ENCODE data around the gene FUZ. TPM values are rescaled to one million over a fixed set of nuclear protein-coding genes. Genes with fewer than 3 reads are reported as not detected.

The FUZ gene
- total RNA-seq, 1 experiment from 2014 or later = 10.9 TPM

DNA sequence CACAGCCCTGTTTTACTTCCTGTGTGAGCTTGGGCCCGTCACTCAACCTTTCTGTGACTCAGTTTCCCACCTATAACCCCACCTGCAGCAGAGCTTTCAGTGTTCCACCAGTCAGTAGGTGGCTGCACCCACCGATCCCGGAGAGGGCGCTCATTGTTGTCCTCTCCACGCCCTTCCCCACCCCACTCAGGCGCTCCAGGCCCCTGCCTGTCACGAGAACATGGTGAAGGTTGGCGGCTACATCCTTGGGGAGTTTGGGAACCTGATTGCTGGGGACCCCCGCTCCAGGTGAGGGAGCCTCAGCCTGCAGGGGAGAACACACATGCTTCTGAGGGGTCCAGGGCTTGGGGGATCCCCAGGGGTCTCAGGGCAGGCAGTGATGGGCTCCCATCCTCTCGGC, 12.3 kb downstream of the FUZ start:
- H2AFZ ChIP-seq (ENCODE audit: low read length) = no peak overlapping the region
- no peaks in the 10 kb centered on the region for H4K20me1 ChIP-seq (ENCODE audit: low read length)
- H3K9ac ChIP-seq (ENCODE audit: low read length) = no peak overlapping the region
- CTCF ChIA-PET = interaction anchor here (0.6 kb wide), 1 partner anchor 118 kb away, joined by 7 read pairs; no protein-coding TSS in a partner anchor
- DNase-seq = no peak
- POLR2A ChIA-PET (ENCODE audit: unreplicated experiment) = no interaction called here
- TF ChIP-seq EZH2phosphoT487 (IDR thresholded peaks at IDR 0.05; ENCODE audit: borderline replicate concordance, low read length) = no peak
- no peak for TF ChIP-seq EZH2 (IDR thresholded peaks at IDR 0.05; ENCODE audit: low read length, unreplicated experiment)
- TF ChIP-seq, protein P1, sequence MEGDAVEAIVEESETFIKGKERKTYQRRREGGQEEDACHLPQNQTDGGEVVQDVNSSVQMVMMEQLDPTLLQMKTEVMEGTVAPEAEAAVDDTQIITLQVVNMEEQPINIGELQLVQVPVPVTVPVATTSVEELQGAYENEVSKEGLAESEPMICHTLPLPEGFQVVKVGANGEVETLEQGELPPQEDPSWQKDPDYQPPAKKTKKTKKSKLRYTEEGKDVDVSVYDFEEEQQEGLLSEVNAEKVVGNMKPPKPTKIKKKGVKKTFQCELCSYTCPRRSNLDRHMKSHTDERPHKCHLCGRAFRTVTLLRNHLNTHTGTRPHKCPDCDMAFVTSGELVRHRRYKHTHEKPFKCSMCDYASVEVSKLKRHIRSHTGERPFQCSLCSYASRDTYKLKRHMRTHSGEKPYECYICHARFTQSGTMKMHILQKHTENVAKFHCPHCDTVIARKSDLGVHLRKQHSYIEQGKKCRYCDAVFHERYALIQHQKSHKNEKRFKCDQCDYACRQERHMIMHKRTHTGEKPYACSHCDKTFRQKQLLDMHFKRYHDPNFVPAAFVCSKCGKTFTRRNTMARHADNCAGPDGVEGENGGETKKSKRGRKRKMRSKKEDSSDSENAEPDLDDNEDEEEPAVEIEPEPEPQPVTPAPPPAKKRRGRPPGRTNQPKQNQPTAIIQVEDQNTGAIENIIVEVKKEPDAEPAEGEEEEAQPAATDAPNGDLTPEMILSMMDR (conservative IDR thresholded peaks at IDR 0.05; ENCODE audit: low read depth, low read length) = no peak
- no peak overlapping the region for H3K27ac ChIP-seq (ENCODE audit: low read length)
- no peaks in the 10 kb centered on the region for H3K27me3 ChIP-seq (ENCODE audit: low read length)
- H3K4me3 ChIP-seq (ENCODE audit: low read length) = no peak overlapping the region
- H3K79me2 ChIP-seq (ENCODE audit: low read length) = no peaks in the 10 kb centered on the region
- no peaks in the 10 kb centered on the region for H3K4me1 ChIP-seq (ENCODE audit: insufficient read depth, low read length)
- intact Hi-C loops (cut with micrococcal nuclease) = no loop called here
- no peak for ATAC-seq
- H3K4me2 ChIP-seq (ENCODE audit: low read length) = no peak overlapping the region
- no peaks in the 10 kb centered on the region for H3F3A ChIP-seq (ENCODE audit: low read length, unreplicated experiment)
- H3K9me3 ChIP-seq (ENCODE audit: low read length) = no peaks in the 10 kb centered on the region
- no TSS peak for BruUV-seq (replicated peaks)
- H3K9me2 ChIP-seq (replicated peaks; ENCODE audit: low read length) = no peaks in the 10 kb centered on the region
- peaks cover 61% of the 10 kb centered on the region for H3K36me3 ChIP-seq (ENCODE audit: low read depth, low read length)

DNA sequence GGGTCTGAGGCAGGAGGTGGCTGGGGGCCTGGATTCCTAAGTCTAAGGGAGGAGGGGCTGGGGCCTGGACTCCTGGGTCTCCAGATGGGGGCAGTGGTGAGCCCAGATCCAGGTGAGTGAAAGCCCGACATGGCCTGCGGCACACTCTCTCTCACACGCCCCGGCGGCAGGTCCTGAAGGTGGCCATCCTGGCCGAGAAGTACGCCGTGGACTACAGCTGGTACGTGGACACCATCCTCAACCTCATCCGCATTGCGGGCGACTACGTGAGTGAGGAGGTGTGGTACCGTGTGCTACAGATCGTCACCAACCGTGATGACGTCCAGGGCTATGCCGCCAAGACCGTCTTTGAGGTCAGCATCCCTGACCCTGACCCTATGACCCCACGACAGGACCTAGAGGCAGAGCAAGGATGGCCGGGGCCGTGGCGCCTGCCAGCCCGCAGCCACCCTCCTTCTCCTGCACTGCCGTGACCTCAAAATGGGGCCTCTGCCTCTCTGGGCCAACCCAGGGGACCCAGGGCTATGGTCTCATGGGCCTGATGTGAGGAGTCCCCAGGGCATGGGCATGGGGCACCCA, 13.2 kb downstream of the FUZ start:
- Histone ChIP-seq H3K9me2 (replicated peaks; ENCODE audit: low read length) (no peaks in the 10 kb centered on the region), H3K9me3 (ENCODE audit: low read length) (no peaks in the 10 kb centered on the region), H3K27ac (ENCODE audit: low read length) (no peak overlapping the region), H2AFZ (ENCODE audit: low read length) (no peak overlapping the region), H3K27me3 (ENCODE audit: low read length) (no peaks in the 10 kb centered on the region), H4K20me1 (ENCODE audit: low read length) (no peaks in the 10 kb centered on the region), H3F3A (ENCODE audit: low read length, unreplicated experiment) (no peaks in the 10 kb centered on the region), H3K79me2 (ENCODE audit: low read length) (no peaks in the 10 kb centered on the region), H3K9ac (ENCODE audit: low read length) (no peak overlapping the region), H3K4me1 (ENCODE audit: insufficient read depth, low read length) (no peaks in the 10 kb centered on the region), H3K4me2 (ENCODE audit: low read length) (no peak overlapping the region), H3K4me3 (ENCODE audit: low read length) (no peak overlapping the region), H3K36me3 (ENCODE audit: low read depth, low read length) (peaks cover 66% of the 10 kb centered on the region)
- DNase-seq = no peak
- BruUV-seq (replicated peaks) = no TSS peak
- no peak for TF ChIP-seq EZH2 (IDR thresholded peaks at IDR 0.05; ENCODE audit: low read length, unreplicated experiment)
- TF ChIP-seq, protein P1 (conservative IDR thresholded peaks at IDR 0.05; ENCODE audit: low read depth, low read length) = peak; percentile 55
- intact Hi-C loops (cut with micrococcal nuclease) = no loop called here
- peak; percentile 28; the same call in 1 of the 2 replicates for ATAC-seq
- POLR2A ChIA-PET (ENCODE audit: unreplicated experiment) = no interaction called here
- CTCF ChIA-PET = no interaction called here

DNA sequence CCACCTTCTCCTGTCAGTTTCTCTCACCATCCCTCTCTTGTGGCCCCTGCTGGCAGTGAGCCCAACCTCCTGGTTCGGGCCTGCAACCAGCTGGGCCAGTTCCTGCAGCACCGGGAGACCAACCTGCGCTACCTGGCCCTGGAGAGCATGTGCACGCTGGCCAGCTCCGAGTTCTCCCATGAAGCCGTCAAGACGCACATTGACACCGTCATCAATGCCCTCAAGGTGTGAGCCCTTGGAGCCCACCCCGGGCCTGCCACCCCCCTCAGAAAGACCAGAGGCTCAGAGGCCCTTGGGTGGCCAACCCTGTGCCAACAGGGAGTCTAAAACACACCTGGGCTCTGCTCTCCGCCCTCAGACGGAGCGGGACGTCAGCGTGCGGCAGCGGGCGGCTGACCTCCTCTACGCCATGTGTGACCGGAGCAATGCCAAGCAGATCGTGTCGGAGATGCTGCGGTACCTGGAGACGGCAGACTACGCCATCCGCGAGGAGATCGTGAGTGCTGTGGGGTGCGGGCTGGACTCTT, 13.8 kb downstream of the FUZ start:
- Histone ChIP-seq H3K79me2 (ENCODE audit: low read length) (no peaks in the 10 kb centered on the region), H3K27me3 (ENCODE audit: low read length) (no peaks in the 10 kb centered on the region), H3K9ac (ENCODE audit: low read length) (no peak overlapping the region), H3K9me2 (replicated peaks; ENCODE audit: low read length) (no peaks in the 10 kb centered on the region), H3K36me3 (ENCODE audit: low read depth, low read length) (peaks cover 65% of the 10 kb centered on the region), H3F3A (ENCODE audit: low read length, unreplicated experiment) (no peaks in the 10 kb centered on the region), H2AFZ (ENCODE audit: low read length) (no peak overlapping the region), H4K20me1 (ENCODE audit: low read length) (no peaks in the 10 kb centered on the region), H3K27ac (ENCODE audit: low read length) (no peak overlapping the region), H3K9me3 (ENCODE audit: low read length) (no peaks in the 10 kb centered on the region), H3K4me3 (ENCODE audit: low read length) (no peak overlapping the region), H3K4me2 (ENCODE audit: low read length) (no peak overlapping the region), H3K4me1 (ENCODE audit: insufficient read depth, low read length) (no peaks in the 10 kb centered on the region)
- POLR2A ChIA-PET (ENCODE audit: unreplicated experiment) = no interaction called here
- TF ChIP-seq EZH2phosphoT487 (IDR thresholded peaks at IDR 0.05; ENCODE audit: borderline replicate concordance, low read length) (no peak), EZH2 (IDR thresholded peaks at IDR 0.05; ENCODE audit: low read length, unreplicated experiment) (no peak)
- TF ChIP-seq, protein P1 (conservative IDR thresholded peaks at IDR 0.05; ENCODE audit: low read depth, low read length) = no peak
- DNase-seq (no peak), ATAC-seq (no peak)
- CTCF ChIA-PET = no interaction called here
- no TSS peak for BruUV-seq (replicated peaks)
- intact Hi-C loops (cut with micrococcal nuclease) = no loop called here

Data from PC-3 (cell line).